ENCODE measurements around the gene ADAMTS12.

ADAMTS12 gene

GRCh38 chr5:33488558-33489355 lies 403.0 kb downstream of the ADAMTS12 start:
- DNase-seq (ENCODE audit: low spot score), result no peak

- no peak for DNase-seq (ENCODE audit: low spot score)
Measured at GRCh38 chr5:33487236-33487635, 404.6 kb downstream of the ADAMTS12 start.

GRCh38 chr5:33482335-33482734 lies 409.5 kb downstream of the ADAMTS12 start:
- DNase-seq (ENCODE audit: low spot score), result no peak

- DNase-seq (ENCODE audit: low spot score), result no peak
Measured at GRCh38 chr5:33480876-33481275, 410.9 kb downstream of the ADAMTS12 start.

GRCh38 chr5:33479311-33479710 lies 412.5 kb downstream of the ADAMTS12 start:
- no peak for DNase-seq (ENCODE audit: low spot score)

- no peak for DNase-seq (ENCODE audit: low spot score)
Measured at GRCh38 chr5:33477816-33478215, 414.0 kb downstream of the ADAMTS12 start.

GRCh38 chr5:33476992-33477391 lies 414.8 kb downstream of the ADAMTS12 start:
- no peak for DNase-seq (ENCODE audit: low spot score)

GRCh38 chr5:33475706-33476105 lies 416.1 kb downstream of the ADAMTS12 start:
- DNase-seq (ENCODE audit: low spot score), result no peak

GRCh38 chr5:33474931-33475499 lies 416.8 kb downstream of the ADAMTS12 start:
- DNase-seq (ENCODE audit: low spot score), result no peak

GRCh38 chr5:33474004-33474403 lies 417.8 kb downstream of the ADAMTS12 start:
- DNase-seq (ENCODE audit: low spot score), result no peak

Small RNAs within 50 kb of the gene (small RNA-seq; reads per million reads assigned to genes)
- 0 to 0.04 reads per million in 2 experiments for gene RNU6-923P

All from SK-N-DZ (cell line).